Gastroesophageal sphincter (tissue), 4 donors: ENCODE results near the gene FRRS1L. TPM values are rescaled to one million over a fixed set of nuclear protein-coding genes. Genes with fewer than 3 reads are reported as not detected.

Experiments used
- ATAC-seq: fragments of 150-250 bp; one replicate; pipeline ENCODE4 v1.9.1; 2016; ENCODE audit warnings: mild to moderate bottlenecking, moderate library complexity
- H3K27ac ChIP-seq, 4 donors: fragments of 200-600 bp; sonication (generic) in 3 of 4; 1 replicate in 3 of 4; 2 replicates in 1 of 4; pipeline ENCODE4 v1.5.1; 2016 to 2019
- H3K27me3 ChIP-seq: fragments of 200-600 bp; sonication (generic); one replicate; pipeline ENCODE4 v1.5.1; 2019
- H3K36me3 ChIP-seq, 2 donors: fragments of 200-600 bp; sonication (generic); one replicate each; pipeline ENCODE4 v1.5.1; 2019; ENCODE audit warnings: control low read depth in 1 of 2
- H3K4me1 ChIP-seq, 3 donors: fragments of 200-600 bp; sonication (generic); 1 replicate in 2 of 3; 2 replicates in 1 of 3; pipeline ENCODE4 v1.5.1; 2016 to 2019; ENCODE audit warnings: control low read depth in 2 of 3
- H3K4me3 ChIP-seq, 2 donors: fragments of 200-600 bp; sonication (generic); one replicate each; pipeline ENCODE4 v1.5.1; 2019; ENCODE audit warnings: mild to moderate bottlenecking in 1 of 2, moderate library complexity in 1 of 2
- H3K9me3 ChIP-seq, 3 donors: fragments of 200-600 bp; sonication (generic); one replicate each; pipeline ENCODE4 v1.5.1; 2017 to 2019; ENCODE audit warnings: control low read depth in 2 of 3
- EP300 ChIP-seq: sonication (generic); formaldehyde crosslinking; IDR thresholded peaks from one replicate; pipeline ENCODE4 v1.6.1; 2017; ENCODE audit warnings: antibody characterized with exemption, mild to moderate bottlenecking
- POLR2A ChIP-seq, 2 donors: fragments of 450-650 bp; IDR thresholded peaks; one replicate each; pipeline ENCODE4 v1.6.1; 2017; ENCODE audit warnings: antibody characterized with exemption in 2 of 2, mild to moderate bottlenecking in 2 of 2, moderate library complexity in 1 of 2
- POLR2AphosphoS5 ChIP-seq: sonication (generic); formaldehyde crosslinking; IDR thresholded peaks from one replicate; pipeline ENCODE4 v1.6.1; 2017; ENCODE audit warnings: antibody characterized with exemption
- WGBS, 2 donors: methylation state at CpG; one replicate each; pipeline ENCODE4 v1.1.5; 2018; ENCODE audit warnings: low coverage in 1 of 2; 5-methylcytosine and 5-hydroxymethylcytosine counted together
- total RNA-seq, 4 donors: library from RNA; depleted of rRNA; stranded (reverse); fragments of >200 nt; gene quantifications; one replicate each; pipeline ENCODE4 v1.1.0, GENCODE V29; 2016
- TF ChIP-seq, protein P1 (sequence below), 4 experiments: fragments of 200-600 bp in 2 of 4; fragments of 450-650 bp in 2 of 4; sonication (generic) in 1 of 4; IDR thresholded peaks; one replicate each; pipeline ENCODE4 v1.5.1; 2017 to 2019; ENCODE audit warnings: antibody characterized with exemption in 4 of 4, mild to moderate bottlenecking in 2 of 4, moderate library complexity in 2 of 4

FRRS1L gene
- total RNA-seq, 4 donors from 2014 or later = 4.6 to 11.5 (median 10.1) TPM

DNA sequence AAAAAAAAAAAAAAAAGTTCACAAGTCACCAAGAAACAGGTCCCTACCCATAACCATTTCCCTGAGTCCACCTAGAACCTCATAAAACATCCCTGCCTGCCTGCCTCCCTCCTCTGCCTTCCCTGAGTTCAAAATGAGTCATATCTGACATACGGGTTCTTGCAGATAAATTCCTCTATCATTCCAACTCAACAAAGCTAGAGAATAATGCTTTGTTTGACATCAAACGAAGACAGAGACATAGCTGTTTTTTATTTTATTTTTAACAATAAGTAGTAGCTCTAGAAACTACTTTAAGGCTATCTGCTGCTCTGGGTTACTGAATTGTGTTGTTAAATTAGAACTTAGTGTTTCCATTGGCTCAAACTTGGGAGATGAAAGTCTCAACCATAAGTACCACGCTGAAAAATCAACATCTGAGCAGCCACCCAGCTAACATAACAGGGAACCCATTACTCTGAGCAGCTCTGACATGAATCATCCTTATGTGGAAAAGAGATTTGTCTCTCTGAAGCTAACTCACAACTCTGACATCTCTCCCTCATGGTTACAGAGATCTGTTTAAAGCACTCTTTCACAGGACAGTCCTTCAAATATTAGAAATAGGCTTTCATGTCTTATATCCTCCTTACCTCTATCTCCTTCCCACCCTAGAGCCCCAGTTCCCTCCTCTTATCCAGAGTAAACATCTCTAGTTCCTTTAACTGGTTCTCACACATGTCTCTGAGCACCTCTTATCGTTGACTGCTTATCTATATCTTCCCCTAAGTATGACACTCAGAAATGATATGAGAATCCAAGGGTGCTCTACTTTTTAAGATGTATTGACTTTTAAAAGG is 59.4 kb downstream of the FRRS1L start:
- Histone ChIP-seq H3K27me3 (no peaks in the 10 kb centered on the region), H3K4me3 (peak overlapping the region in 1 of 2 donors; percentile 7), H3K9me3 (no peaks in the 10 kb centered on the region), H3K27ac (peak overlapping the region; percentile 83 to 95 (median 94)), H3K36me3 (peaks cover 0 to 9% of the 10 kb centered on the region in 2 donors), H3K4me1 (peaks cover 6 to 73% (median 12%) of the 10 kb centered on the region in 3 donors)
- ATAC-seq = peak; percentile 62
- TF ChIP-seq EP300 = no peak
- no peak for TF ChIP-seq POLR2A (IDR thresholded peaks at IDR 0.05)
- TF ChIP-seq, protein P1, sequence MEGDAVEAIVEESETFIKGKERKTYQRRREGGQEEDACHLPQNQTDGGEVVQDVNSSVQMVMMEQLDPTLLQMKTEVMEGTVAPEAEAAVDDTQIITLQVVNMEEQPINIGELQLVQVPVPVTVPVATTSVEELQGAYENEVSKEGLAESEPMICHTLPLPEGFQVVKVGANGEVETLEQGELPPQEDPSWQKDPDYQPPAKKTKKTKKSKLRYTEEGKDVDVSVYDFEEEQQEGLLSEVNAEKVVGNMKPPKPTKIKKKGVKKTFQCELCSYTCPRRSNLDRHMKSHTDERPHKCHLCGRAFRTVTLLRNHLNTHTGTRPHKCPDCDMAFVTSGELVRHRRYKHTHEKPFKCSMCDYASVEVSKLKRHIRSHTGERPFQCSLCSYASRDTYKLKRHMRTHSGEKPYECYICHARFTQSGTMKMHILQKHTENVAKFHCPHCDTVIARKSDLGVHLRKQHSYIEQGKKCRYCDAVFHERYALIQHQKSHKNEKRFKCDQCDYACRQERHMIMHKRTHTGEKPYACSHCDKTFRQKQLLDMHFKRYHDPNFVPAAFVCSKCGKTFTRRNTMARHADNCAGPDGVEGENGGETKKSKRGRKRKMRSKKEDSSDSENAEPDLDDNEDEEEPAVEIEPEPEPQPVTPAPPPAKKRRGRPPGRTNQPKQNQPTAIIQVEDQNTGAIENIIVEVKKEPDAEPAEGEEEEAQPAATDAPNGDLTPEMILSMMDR (IDR thresholded peaks at IDR 0.05) = no peak
- TF ChIP-seq POLR2AphosphoS5 = no peak
- 19 to 25% methylated on average over 3 to 4 of the region's 4 CpGs for WGBS, 2 donors

DNA sequence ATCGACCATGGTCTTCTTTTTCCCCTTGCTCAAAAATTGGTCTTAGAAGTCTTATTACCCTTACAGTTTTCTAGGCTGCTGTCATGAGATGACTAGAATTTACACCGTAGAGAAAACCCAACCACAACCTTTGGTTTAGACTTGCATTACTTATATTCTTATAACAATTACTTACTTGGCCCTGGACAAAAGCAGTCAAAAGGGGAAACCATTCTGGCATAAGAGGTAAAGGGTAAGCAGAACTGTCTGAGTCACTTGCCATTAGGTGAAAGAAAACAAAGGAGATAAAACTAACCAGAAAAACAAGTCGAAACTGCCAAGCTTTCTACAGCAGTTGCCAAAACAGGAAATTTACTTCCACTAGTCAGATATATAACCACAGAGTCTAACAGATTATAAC is 65.2 kb downstream of the FRRS1L start:
- 18 to 32% methylated on average over 3 of the region's 3 CpGs for WGBS, 2 donors
- H3K4me1 ChIP-seq = peaks cover 31 to 72% (median 36%) of the 10 kb centered on the region in 3 donors
- ATAC-seq = no peak
- H3K27ac ChIP-seq = peak overlapping the region; percentile 59 to 76 (median 68)
- no peak for TF ChIP-seq POLR2A (IDR thresholded peaks at IDR 0.05)
- no peak for TF ChIP-seq POLR2AphosphoS5
- TF ChIP-seq, protein P1 (IDR thresholded peaks at IDR 0.05) = no peak
- TF ChIP-seq EP300 = no peak
- no peaks in the 10 kb centered on the region for H3K27me3 ChIP-seq
- no peaks in the 10 kb centered on the region for H3K9me3 ChIP-seq
- H3K36me3 ChIP-seq = peaks cover 0 to 9% of the 10 kb centered on the region in 2 donors
- H3K4me3 ChIP-seq = no peak overlapping the region

DNA sequence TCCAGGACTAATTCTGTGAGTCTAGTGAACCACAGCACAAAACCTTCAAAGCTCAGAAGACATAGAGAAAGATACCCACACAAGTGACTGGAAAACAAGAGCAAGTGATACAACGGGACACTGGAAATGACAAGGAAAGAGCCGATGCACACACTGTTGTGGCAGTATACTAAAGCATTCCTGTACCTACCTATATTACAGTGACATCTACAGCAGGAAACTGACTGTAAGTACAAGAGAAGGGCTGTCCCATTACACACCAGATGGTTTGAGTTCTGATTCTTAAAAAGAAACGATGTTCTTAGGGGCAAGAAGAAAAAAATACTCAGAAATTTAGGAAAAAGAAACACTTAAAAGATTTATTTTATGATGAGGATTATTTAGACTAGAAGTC is 65.8 kb downstream of the FRRS1L start:
- Histone ChIP-seq H3K27ac (peak overlapping the region; percentile 59 to 76 (median 68)), H3K9me3 (no peaks in the 10 kb centered on the region), H3K36me3 (peaks cover 0 to 9% of the 10 kb centered on the region in 2 donors), H3K4me3 (no peak overlapping the region), H3K27me3 (no peaks in the 10 kb centered on the region), H3K4me1 (peaks cover 31 to 73% (median 36%) of the 10 kb centered on the region in 3 donors)
- WGBS, 2 donors = 39 to 61% methylated on average over 3 of the region's 3 CpGs
- no peak for ATAC-seq
- no peak for TF ChIP-seq POLR2AphosphoS5
- TF ChIP-seq EP300 = no peak
- no peak for TF ChIP-seq POLR2A (IDR thresholded peaks at IDR 0.05)

DNA sequence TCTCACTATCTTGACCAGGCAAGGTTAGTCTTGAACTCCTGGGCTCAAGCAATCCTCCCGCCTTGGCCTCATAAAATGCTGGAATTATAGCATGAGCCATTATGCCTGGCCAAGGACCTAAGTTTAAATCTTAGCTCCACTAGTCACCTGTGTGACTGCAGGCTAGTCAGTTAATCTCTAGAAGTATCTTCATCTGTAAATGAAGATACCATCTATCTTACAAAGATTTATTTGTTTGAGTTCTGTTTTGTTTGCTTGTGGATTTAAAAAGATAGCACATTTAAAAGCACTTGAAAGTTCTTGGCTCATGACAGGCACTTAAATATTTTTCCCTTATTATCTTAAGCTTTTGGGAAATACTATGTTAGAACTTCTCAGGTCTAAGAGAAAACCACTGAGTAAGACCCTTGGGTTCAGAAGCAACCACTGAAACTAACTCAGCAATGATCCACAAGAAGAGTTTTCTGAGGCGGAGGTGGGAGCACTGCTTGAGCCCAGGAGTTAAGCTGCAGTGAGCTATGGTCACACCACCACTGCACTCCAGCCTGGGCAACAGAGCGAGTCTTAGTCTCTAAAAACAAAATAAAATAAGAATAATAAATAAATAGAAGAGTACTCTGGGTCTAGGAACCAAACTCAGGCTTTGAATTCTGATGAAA is 66.4 kb downstream of the FRRS1L start:
- Histone ChIP-seq H3K4me3 (no peak overlapping the region), H3K9me3 (no peaks in the 10 kb centered on the region), H3K36me3 (peaks cover 0 to 9% of the 10 kb centered on the region in 2 donors), H3K4me1 (peaks cover 31 to 74% (median 36%) of the 10 kb centered on the region in 3 donors), H3K27ac (peak overlapping the region in 3 of 4 donors; percentile 39 to 76 (median 72)), H3K27me3 (no peaks in the 10 kb centered on the region)
- TF ChIP-seq, protein P1 (IDR thresholded peaks at IDR 0.05) = no peak
- TF ChIP-seq POLR2A (IDR thresholded peaks at IDR 0.05) (no peak), POLR2AphosphoS5 (no peak), EP300 (no peak)
- ATAC-seq = no peak
- WGBS, 2 donors = 95 to 100% methylated on average over 1 to 3 of the region's 3 CpGs

DNA sequence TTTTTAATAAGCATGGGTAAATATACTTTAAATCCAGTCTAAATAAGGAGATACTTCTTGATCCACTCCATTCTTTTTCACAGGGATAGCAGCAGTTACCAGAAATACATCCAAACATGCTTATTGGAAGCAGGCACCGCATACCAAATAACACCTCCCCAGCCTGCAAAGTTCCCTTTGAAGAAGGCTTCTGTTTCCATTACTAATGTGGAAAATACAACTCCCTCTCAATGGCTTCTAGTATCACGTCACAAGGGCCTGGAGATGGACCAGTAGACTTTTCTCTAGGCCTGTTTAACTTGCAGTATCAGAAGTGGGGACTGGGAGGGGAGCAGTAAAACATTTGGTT is 68.1 kb downstream of the FRRS1L start:
- H3K4me3 ChIP-seq = no peak overlapping the region
- 0 to 29% methylated on average over 1 to 2 of the region's 2 CpGs for WGBS, 2 donors
- no peaks in the 10 kb centered on the region for H3K27me3 ChIP-seq
- ATAC-seq = peak; percentile 33
- no peak for TF ChIP-seq EP300
- TF ChIP-seq POLR2A (IDR thresholded peaks at IDR 0.05) = no peak
- TF ChIP-seq POLR2AphosphoS5 = peak; percentile 20
- TF ChIP-seq, protein P1 (IDR thresholded peaks at IDR 0.05) = peak in 1 of 4 experiments; percentile 14
- peaks cover 31 to 89% (median 42%) of the 10 kb centered on the region in 3 donors for H3K4me1 ChIP-seq
- H3K27ac ChIP-seq = peak overlapping the region; percentile 72 to 92 (median 78)
- H3K9me3 ChIP-seq = no peaks in the 10 kb centered on the region
- peaks cover 0 to 9% of the 10 kb centered on the region in 2 donors for H3K36me3 ChIP-seq
